GM19468 (cell line): ENCODE results near the gene STARD10.

ENCODE experiments used
- ATAC-seq: cut with Tn5 transposase; IDR thresholded peaks from one replicate; pipeline ENCODE4 v1.9.1; 2021; ENCODE audit warnings: mild to moderate bottlenecking, moderate library complexity, moderate number of reproducible peaks; ENCODE audit not compliant: unreplicated experiment; ENCODE audit errors: extremely low read depth

STARD10 gene

GRCh38 chr11:72826942-72827480 is 33.2 kb upstream of the STARD10 start:
- no peak for ATAC-seq

- no peak for ATAC-seq
These were observed 32.5 kb upstream of the STARD10 start for GRCh38 chr11:72826191-72826941.

- ATAC-seq, result no peak
These were observed 31.8 kb upstream of the STARD10 start for GRCh38 chr11:72825661-72826060.

- no peak for ATAC-seq
These were observed 31.1 kb upstream of the STARD10 start for GRCh38 chr11:72824811-72825505.

- ATAC-seq, result no peak
These were observed 30.2 kb upstream of the STARD10 start for GRCh38 chr11:72824020-72824419.

GRCh38 chr11:72823105-72823804 is 29.4 kb upstream of the STARD10 start:
- no peak for ATAC-seq

- no peak for ATAC-seq
These were observed 28.3 kb upstream of the STARD10 start for GRCh38 chr11:72821920-72822799.

- no peak for ATAC-seq
These were observed 27.5 kb upstream of the STARD10 start for GRCh38 chr11:72821221-72821919.

- ATAC-seq, result no peak
These were observed 26.7 kb upstream of the STARD10 start for GRCh38 chr11:72820439-72821139.

- ATAC-seq, result no peak
These were observed 25.1 kb upstream of the STARD10 start for GRCh38 chr11:72818971-72819370.

- no peak for ATAC-seq
These were observed 24.1 kb upstream of the STARD10 start for GRCh38 chr11:72817966-72818365.

GRCh38 chr11:72816404-72816990 is 22.6 kb upstream of the STARD10 start:
- no peak for ATAC-seq

GRCh38 chr11:72815110-72815618 is 21.3 kb upstream of the STARD10 start:
- no peak for ATAC-seq

GRCh38 chr11:72814286-72815109 is 20.7 kb upstream of the STARD10 start, which contains the start of gene ATG16L2:
ATG16L2 (plus strand) TSS chr11:72814411; CDS start chr11:72814446, 35 bp downstream.
- ATAC-seq, result peak; percentile 15

- peak; percentile 28 for ATAC-seq
These were observed 20.0 kb upstream of the STARD10 start for GRCh38 chr11:72813740-72814285.

GRCh38 chr11:72812967-72813739 is 19.3 kb upstream of the STARD10 start:
- no peak for ATAC-seq
